Tibial nerve (tissue), 4 donors: Measurements from ENCODE around the gene DLGAP4. TPM values are rescaled to one million over a fixed set of nuclear protein-coding genes. Genes with fewer than 3 reads are reported as not detected.

ENCODE experiments used
- DNase-seq, 2 donors: peaks; one replicate each; pipeline ENCODE4 v3.0.0-alpha.2; 2019; ENCODE audit warnings: low spot score in 2 of 2
- H3K27ac ChIP-seq, 4 donors: fragments of 200-600 bp; sonication (generic) in 3 of 4; one replicate each; pipeline ENCODE4 v1.5.1; 2017 to 2019; ENCODE audit warnings: mild to moderate bottlenecking in 1 of 4
- H3K27me3 ChIP-seq, 2 donors: fragments of 200-600 bp; sonication (generic) in 1 of 2; one replicate each; pipeline versions ENCODE4 v1.5.1 to v1.6.0; 2017 to 2019
- H3K36me3 ChIP-seq, 3 donors: fragments of 200-600 bp; sonication (generic); one replicate each; pipeline ENCODE4 v1.5.1; 2018 to 2019
- H3K4me1 ChIP-seq, 4 donors: fragments of 200-600 bp; sonication (generic) in 3 of 4; one replicate each; pipeline ENCODE4 v1.5.1; 2017 to 2019
- H3K4me3 ChIP-seq, 4 donors: fragments of 200-600 bp; sonication (generic) in 3 of 4; one replicate each; pipeline ENCODE4 v1.5.1; 2017 to 2019; ENCODE audit warnings: mild to moderate bottlenecking in 1 of 4, moderate library complexity in 1 of 4
- H3K9me3 ChIP-seq, 4 donors: fragments of 200-600 bp; sonication (generic) in 3 of 4; one replicate each; pipeline ENCODE4 v1.5.1; 2017 to 2019
- CTCF ChIP-seq, 5 experiments: fragments of 200-600 bp in 3 of 5; fragments of 450-650 bp in 2 of 5; sonication (generic) in 3 of 5; IDR thresholded peaks; one replicate each; pipeline ENCODE4 v1.5.1; 2016 to 2019; ENCODE audit warnings: antibody characterized with exemption in 5 of 5, mild to moderate bottlenecking in 3 of 5, moderate library complexity in 2 of 5
- EP300 ChIP-seq, 2 donors: sonication (generic); formaldehyde crosslinking; IDR thresholded peaks; one replicate each; pipeline ENCODE4 v1.6.1; 2017; ENCODE audit warnings: antibody characterized with exemption in 2 of 2, mild to moderate bottlenecking in 1 of 2
- POLR2A ChIP-seq, 2 donors: fragments of 450-650 bp; IDR thresholded peaks; one replicate each; pipeline ENCODE4 v1.6.1; 2017; ENCODE audit warnings: antibody characterized with exemption in 2 of 2, mild to moderate bottlenecking in 2 of 2, moderate library complexity in 2 of 2
- WGBS, 2 donors: methylation state at CpG; one replicate each; pipeline ENCODE4 v1.1.5; 2018; 5-methylcytosine and 5-hydroxymethylcytosine counted together
- total RNA-seq, 4 donors: library from RNA; depleted of rRNA; stranded (reverse); fragments of >200 nt; gene quantifications; one replicate each; pipeline ENCODE4 v1.1.0, GENCODE V29; 2016

Gene DLGAP4
- total RNA-seq, 4 donors from 2014 or later, result 46.1 to 97.5 (median 52.5) TPM

DNA sequence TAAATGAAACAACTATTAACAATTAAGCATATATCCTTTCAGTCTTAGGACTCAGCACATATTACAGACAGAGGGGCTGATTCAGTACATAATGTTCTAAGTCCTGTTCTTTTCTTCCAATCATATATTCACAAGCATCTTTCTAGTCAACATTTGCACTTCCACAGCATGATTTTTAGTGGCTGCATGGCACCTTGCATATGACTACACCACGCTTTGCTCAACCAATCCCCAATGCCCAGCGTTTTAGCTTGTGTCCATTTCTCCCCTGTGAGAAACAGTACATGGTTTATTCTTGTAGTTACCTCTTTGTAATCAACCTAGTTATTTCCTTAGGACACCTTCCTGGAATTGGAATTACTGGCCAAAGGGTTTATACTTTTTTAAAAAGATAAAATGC is 36.6 kb upstream of the DLGAP4 start:
- Histone ChIP-seq H3K27ac (no peak overlapping the region), H3K4me3 (no peak overlapping the region), H3K9me3 (no peaks in the 10 kb centered on the region), H3K36me3 (no peaks in the 10 kb centered on the region), H3K4me1 (no peaks in the 10 kb centered on the region), H3K27me3 (peaks cover 0 to 13% of the 10 kb centered on the region in 2 donors)
- TF ChIP-seq EP300 (IDR thresholded peaks at IDR 0.05), result no peak
- TF ChIP-seq CTCF (IDR thresholded peaks at IDR 0.05), result no peak
- TF ChIP-seq POLR2A (IDR thresholded peaks at IDR 0.05), result no peak
- 81 to 85% methylated on average over 2 of the region's 2 CpGs for WGBS, 2 donors
- DNase-seq, result no peak

- Histone ChIP-seq H3K9me3 (no peaks in the 10 kb centered on the region), H3K36me3 (no peaks in the 10 kb centered on the region), H3K27me3 (peaks cover 0 to 25% of the 10 kb centered on the region in 2 donors), H3K4me3 (no peak overlapping the region), H3K4me1 (no peaks in the 10 kb centered on the region), H3K27ac (no peak overlapping the region)
- no peak for TF ChIP-seq CTCF (IDR thresholded peaks at IDR 0.05)
- TF ChIP-seq EP300 (IDR thresholded peaks at IDR 0.05), result no peak
- TF ChIP-seq POLR2A (IDR thresholded peaks at IDR 0.05), result no peak
- 75 to 79% methylated on average over 20 of the region's 20 CpGs for WGBS, 2 donors
- no peak for DNase-seq
These were observed 35.1 kb upstream of the DLGAP4 start for GRCh38 chr20:36270744-36271638.

DNA sequence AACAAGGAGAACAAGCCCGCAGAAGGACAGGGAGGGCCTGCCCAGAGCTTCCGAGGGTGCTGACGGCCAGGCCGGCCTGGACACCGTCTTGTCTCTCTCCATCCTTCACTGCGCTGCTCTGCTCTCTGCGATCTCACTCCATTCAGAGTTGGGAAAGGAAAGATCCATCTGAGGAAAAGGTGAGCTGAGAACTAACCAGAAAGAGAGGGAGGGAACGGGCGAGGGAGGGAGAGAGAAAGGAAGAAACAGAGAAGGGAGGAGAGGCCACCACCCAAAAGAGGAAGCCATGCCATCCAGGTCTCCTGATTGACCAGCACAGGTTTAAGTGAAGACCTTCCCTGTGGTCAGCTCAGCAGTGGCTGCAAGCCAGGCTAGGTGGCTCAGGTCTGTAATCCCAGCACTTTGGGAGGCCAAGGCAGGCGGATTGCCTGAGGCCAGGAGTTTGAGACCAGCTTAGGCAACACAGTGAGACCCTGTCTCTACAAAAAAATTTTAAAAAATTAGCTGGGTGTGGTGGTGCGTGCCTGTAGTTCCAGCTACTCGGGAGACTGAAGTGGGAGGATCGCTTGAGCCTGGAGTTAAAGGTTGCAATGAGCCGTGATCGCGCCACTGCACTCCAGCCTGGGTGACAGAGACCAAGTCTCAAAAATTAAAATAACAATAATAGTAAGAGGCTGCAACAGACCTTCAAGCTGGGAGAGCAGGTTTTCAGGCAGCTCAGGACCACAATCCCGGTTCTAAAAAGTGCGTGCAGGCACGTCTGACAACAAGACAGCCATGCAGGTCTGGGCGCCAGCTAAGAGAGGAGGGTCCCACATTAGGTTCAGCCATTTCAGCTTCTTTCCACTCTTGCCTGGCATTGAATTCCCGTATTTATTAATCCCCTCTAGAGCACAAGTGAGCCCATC is 34.2 kb upstream of the DLGAP4 start:
- no peak overlapping the region for H3K4me3 ChIP-seq
- H3K36me3 ChIP-seq, result no peaks in the 10 kb centered on the region
- no peak overlapping the region for H3K27ac ChIP-seq
- WGBS, 2 donors, result 89 to 91% methylated on average over 21 of the region's 21 CpGs
- DNase-seq, result no peak
- no peaks in the 10 kb centered on the region for H3K4me1 ChIP-seq
- TF ChIP-seq POLR2A (IDR thresholded peaks at IDR 0.05) (no peak), CTCF (IDR thresholded peaks at IDR 0.05) (no peak), EP300 (IDR thresholded peaks at IDR 0.05) (no peak)
- H3K27me3 ChIP-seq, result peaks cover 0 to 25% of the 10 kb centered on the region in 2 donors
- no peaks in the 10 kb centered on the region for H3K9me3 ChIP-seq

GRCh38 chr20:36272547-36273220 is 33.5 kb upstream of the DLGAP4 start:
- H3K27me3 ChIP-seq, result peaks cover 0 to 25% of the 10 kb centered on the region in 2 donors
- no peaks in the 10 kb centered on the region for H3K36me3 ChIP-seq
- TF ChIP-seq CTCF (IDR thresholded peaks at IDR 0.05) (no peak), POLR2A (IDR thresholded peaks at IDR 0.05) (no peak)
- no peak overlapping the region for H3K4me3 ChIP-seq
- no peaks in the 10 kb centered on the region for H3K4me1 ChIP-seq
- no peak for DNase-seq
- WGBS, 2 donors, result 77 to 79% methylated on average over 12 of the region's 12 CpGs
- no peaks in the 10 kb centered on the region for H3K9me3 ChIP-seq
- H3K27ac ChIP-seq, result no peak overlapping the region
